Measurements from ENCODE around the gene FN3K.

FN3K gene

DNA sequence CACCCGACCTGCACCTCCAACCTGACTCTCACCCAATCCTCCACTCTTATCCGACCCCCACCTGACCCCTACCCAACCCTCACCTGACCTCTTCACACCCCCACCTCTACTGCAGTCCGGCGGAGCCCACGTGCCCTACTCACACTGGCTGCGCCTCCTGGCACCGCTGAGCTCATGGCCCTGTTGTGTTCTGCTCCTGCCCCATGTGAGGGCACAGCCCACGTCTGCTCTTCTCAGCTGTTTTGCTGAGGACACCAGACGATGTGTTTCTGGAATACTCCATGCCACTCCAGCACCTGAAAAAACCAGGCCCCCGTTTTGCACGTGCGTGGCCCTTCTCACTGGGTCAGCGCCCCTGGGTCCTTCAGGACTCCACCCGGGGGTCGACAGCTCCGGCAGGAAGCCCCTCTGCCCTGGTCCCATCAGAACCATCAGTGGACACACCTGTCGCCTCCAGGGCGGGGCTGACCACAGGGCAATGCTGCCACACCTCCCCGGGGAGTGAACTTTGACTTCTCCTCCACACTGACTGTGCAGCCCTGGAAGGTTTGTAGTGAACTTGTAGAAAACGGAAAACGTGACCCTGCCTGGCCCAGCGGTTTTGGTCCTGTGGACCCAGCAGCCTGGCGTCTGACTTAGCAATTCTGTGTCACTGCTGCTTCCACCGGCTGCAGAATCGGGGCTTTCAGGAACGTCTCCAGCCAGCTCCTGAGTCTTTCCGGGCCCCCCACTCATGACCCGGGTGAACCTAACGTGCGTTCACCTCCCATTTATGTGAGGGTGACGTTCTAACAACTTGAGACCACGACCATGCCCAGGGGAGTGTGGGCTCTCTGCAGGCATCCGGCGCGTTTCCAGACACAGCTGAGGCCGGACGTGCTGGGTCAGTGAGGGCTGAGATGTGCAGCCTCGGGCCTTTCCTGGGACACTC, 31.2 kb upstream of the FN3K start:
- DNase-seq = no peak

DNA sequence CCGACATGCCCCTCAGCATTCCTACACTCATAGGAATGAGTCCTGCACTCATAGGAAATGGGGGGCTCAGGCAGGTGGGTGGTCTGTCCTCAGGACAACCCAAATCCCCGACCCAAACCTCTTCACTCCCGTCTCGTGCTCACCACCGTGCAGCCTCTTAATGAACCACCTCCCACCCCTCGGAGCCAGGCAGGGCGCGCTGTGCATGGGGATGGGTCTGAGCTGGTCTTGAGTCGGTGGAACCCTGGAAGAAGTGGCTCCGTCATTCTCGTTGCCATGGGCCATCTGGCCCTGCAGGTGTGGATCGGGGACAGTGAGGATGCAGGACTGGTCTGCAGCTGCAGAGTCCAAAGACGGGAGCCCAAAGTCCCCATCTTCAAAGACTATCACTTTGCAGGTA, 30.5 kb upstream of the FN3K start:
- no peak for DNase-seq

DNA sequence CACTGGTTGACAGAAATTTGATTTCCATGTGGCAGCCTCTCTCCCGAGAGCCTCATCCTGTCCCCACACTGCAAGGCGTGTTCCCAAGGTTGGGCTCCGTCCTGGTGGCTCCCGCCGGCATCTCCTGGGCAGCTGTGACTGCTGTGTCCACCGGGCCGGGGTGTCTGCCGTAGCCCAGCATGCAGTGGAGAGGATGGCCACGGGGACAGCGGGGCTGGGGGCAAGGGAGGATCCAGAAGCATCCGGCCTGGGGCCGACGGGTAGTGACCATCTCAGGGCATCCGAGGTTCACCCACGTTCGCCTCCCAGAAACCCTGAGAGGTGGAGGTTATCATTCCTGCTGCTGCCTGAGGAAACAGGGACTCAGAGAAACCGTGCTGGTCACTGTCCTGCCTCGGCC, 29.7 kb upstream of the FN3K start:
- no peak for DNase-seq

DNA sequence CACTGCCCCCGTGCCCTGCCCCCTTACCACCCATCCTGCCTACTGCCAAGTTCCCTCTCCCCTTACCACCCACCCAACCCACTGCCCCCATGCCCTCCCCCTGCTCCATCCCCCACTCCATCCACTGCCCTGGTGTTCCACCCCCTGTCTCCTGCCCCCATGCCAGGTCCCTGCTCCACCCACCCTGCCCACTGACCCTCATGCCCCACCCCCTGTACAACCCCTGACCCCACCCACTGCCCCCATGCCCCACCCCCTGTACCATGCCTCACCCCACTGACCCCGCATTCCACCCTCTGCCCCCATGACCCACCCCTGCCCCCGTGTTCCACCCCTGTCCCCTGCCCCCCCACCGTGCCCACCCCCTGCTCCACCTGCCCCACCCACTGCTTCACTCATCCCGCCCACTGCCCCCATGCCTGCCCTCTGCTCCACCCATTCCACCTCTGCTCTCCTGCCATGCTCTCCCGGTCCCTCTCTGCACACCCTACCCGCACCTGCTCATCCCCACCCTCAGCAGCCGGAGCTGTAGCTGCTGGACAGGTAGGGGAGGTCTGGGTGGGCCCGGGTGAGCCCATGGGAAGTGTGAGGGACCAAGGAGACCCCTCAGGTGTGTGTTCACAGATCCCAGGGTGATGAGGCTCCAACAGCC, 26.3 kb upstream of the FN3K start:
- DNase-seq = no peak

DNA sequence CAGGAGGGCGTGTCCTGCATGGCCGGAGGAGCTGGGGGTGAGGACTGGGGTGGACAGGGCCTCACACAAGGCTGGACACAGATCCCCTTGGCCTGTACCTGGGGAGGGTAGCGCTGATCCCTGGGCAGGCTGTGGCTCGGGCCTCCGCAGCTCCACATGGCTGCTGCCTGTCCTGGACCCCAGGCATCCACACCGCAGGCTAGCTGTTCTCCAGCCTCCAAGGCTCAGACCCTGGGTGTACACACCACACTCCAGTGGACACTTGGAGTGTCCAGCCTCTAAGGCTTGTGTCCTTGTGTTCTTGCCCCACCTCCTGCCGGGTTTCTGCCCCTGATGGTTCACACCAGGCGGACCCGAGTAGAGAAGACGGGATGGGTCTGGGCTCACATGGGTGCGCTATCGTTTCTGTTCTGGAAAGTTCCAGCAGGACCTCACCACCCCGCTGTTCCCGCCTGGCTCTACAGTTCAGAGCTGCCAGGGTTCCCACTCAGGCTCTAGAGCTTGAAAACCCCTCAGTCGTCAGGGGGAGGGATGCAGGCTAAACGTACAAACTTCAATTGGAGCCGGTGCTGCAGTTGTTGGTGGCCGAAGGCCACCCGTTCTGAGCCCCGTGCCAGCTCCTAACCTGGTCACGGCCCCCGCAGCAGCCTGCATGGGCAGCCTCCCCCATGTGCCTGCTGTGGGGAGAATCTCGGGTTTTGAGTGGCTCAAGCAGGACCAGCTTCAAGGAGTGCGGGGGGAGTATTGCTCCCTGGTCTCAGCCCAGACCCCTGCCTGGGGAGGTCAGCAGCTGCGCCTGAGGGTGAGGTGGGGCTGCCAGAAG, 25.5 kb upstream of the FN3K start:
- no peak for DNase-seq

DNA sequence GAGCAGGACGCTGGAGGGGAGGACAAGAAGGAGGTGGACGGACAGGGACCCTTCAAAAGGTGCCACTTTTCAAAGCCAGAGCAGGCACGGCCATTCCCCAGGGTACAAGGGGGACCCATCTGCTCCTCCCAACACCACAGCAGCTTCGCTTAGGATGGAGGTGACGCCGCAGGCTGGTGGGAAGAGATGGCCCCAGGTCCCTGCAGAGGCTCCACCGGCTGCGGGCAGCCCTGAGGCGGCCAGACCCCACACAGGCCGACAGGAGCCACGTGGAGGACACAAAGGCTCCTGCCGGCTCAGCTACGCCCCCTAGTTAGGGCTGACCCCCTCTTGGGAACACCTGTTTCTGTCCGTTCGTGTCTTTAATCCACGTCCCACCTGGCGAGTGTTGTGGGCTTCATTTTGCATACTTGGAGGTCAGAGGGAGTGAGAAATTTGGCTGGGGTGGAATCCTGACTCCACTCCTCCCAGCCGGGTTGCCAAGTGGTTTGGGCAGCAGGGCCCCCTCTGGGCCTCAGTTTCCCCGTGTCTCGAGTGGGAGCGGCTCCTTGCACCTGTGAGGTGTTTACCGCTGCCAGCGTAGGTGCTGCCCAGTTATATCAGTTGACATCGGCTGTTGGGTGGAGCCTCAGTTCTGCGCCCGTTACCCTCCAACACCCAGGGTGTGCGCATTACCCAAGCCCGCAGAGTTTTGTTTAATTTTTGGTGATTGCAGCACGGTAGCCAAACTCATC, 24.7 kb upstream of the FN3K start:
- no peak for DNase-seq

DNA sequence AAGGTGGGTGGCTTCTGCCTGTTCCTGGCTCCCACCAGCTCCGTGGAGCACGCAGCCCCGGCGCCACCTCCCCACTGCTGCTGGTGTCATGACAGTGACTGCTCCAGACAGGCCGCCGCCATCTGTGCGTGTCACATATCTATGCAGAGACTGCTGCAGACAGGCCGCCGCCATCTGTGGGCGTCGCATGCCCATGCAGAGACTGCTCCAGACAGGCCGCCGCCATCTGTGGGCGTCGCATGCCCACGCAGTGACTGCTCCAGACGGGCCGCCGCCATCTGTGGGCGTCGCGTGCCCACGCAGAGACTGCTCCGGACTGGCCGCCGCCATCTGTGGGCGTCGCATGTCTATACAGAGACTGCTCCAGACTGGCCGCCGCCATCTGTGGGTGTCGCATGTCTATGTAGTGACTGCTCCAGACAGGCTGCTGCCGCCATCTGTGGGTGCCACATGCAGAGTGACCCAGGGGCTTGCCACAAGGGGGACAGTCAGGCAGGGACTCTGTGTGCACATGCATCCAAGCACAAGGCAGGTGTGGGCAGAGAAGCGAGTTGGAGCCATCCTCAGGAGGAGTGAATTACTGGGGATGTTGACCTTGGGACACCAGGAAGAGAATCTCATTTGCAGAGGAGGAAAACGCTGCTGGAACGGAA, 22.2 kb upstream of the FN3K start:
- no peak for DNase-seq

DNA sequence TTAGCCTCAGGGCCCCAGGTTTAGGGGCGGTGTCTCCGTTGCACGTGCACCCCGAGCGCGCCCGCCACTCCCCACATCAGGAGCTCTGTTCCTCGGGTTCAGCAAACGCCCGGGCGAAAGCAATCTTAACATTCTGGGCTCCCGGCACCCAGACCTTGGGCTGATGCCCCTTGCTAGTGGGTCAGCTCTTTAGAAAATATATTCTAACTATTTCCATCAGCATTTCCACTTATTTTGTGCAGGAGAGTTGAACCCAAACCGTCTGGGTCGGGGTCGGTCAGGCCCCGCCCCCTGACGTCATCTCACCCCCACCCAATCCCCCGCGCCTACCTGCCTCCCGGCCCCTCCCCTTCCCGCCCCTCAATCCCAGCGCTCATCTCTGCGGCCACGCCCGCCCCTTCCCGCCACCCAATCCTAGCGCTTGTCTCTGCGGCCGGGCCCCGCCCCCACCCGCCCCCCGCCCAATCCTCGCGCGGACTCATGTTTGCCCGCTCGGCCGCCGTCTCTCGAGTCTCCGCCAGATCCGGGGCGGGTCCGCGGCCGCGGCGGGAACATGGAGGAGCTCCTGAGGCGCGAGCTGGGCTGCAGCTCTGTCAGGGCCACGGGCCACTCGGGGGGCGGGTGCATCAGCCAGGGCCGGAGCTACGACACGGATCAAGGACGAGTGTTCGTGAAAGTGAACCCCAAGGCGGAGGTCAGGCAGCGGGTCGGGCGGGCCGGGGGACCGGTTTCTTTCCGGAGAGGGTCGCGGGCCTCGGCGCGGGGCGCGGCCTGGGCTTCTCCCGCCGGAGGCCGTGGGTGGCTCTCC, 19.0 kb upstream of the FN3K start, which contains the start of gene FN3KRP:
FN3KRP (plus strand) TSS at position 504 of the 808 bp plus-strand sequence; CDS start at position 554, 50 bp downstream.
- peak; percentile 85 to 86 for DNase-seq

DNA sequence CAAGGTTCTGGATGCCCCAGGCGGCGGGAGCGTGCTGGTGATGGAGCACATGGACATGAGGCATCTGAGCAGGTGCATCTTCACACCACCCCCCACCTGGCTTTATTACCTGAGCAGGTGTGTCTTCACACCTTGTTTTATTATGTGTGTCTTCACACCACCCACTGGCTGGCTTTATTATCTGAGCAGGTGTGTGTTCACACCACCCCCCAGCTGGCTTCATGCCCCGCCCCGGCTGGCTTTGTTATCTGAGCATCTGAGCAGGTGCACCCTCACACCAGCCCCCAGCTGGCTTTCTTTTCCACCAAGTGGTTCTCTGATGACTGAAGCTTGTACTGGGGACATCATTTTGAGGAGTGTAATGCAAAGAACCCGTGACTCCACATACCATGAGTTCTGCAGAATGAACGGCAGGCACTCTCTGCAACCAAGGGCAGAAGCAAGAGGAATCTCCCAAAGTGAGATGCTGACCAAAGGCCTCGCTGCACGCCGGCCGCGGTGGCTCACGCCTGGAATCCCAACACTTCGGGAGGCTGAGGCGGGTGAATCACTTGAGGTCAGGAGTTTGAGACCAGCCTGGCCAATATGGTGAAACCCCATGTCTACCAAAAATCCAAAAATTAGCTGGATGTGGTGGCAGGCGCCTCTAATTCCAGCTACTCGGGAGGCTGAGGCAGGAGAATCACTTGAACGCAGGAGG, 16.3 kb upstream of the FN3K start:
- DNase-seq = no peak

DNA sequence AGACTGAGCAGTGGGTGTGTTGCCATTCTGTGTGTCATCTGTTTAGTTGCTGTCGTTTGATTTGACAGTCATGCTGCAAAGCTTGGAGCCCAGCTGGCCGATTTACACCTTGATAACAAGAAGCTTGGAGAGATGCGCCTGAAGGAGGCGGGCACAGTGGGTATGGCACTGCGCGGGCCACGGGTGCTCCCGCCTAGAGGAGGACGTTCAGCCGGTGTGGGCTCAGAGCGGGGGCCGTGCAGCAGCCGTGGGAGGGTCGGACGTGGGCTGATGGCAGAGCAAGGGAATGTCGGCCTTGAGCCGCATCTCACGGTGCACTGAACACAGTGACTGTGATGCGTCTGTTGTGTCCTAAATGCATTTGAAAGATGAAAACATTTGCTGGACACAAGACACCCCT, 15.2 kb upstream of the FN3K start:
- DNase-seq = no peak

DNA sequence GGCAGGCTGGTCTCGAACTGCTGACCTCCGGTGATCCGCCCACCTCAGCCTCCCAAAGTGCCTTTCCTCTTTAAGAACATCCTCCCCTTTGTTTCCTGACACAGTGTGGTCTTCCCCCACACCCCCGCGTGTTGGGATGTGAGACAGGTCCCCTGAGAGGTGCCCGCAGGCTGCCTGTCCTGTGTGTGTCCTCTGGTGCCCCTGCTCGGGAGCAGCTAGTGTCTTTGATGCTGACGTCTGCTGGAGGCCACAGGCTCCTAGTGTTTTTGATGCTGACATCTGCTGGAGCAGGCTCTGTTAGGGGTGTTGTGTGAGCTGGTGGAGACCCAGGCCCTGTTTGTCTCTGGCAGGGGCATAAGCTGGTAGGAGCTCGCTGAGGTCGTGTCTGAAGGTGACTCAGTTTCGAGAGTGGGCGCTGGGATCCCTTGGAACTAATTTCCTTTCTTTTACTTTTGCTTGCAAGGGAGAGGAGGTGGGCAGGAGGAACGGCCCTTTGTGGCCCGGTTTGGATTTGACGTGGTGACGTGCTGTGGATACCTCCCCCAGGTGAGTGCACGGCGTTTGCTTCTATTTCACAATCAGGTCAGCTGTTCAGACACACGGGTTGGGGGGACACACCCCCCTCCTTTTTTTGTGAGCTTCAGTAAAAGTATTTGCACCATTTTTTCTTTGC, 12.9 kb upstream of the FN3K start:
- no peak for DNase-seq

DNA sequence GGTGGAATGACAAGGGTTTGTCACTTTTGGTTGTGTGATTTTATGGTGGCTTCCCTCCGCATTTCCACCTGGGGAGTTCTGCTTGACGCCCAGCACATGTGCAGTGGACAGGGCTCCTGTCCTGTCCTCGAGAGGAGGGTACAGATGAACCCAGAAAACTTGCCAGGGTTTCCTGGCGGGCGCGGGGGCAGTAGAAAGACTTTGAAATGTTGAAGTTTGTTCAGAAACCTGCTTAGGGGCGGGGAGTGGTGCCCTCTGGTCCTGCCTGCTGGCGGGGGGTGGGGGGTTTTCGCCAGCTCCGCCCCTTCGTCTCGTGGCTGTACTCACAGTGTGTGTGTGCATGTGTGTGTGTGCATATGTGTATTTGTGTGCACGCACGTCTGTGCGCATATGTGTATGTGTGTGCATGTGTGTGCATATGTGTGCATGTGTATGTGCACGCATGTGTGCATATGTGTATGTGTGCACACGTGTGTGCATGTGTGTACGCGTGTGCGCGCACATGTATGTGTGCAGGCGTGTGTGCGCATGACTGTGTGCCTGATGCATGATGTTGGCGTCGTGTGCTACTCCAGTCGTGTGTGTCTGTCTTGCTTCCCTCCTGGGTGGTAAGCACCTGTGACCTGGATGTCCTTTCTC, 12.1 kb upstream of the FN3K start:
- no peak for DNase-seq

DNA sequence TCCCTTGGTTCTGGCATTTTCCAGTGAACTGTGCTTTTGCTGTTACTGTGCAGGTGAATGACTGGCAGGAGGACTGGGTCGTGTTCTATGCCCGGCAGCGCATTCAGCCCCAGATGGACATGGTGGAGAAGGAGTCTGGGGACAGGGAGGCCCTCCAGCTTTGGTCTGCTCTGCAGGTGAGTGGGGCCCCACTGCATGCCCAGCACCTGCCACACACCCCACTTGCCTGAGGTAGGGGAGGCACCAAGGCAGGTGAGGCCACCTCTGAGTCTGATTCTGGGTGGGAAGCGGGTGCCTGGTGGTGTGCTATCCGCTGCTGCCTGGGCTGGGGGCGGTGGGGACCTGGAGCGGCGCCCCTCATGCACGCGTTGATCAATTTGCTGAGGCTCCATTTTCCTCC, 9.0 kb upstream of the FN3K start:
- no peak for DNase-seq

DNA sequence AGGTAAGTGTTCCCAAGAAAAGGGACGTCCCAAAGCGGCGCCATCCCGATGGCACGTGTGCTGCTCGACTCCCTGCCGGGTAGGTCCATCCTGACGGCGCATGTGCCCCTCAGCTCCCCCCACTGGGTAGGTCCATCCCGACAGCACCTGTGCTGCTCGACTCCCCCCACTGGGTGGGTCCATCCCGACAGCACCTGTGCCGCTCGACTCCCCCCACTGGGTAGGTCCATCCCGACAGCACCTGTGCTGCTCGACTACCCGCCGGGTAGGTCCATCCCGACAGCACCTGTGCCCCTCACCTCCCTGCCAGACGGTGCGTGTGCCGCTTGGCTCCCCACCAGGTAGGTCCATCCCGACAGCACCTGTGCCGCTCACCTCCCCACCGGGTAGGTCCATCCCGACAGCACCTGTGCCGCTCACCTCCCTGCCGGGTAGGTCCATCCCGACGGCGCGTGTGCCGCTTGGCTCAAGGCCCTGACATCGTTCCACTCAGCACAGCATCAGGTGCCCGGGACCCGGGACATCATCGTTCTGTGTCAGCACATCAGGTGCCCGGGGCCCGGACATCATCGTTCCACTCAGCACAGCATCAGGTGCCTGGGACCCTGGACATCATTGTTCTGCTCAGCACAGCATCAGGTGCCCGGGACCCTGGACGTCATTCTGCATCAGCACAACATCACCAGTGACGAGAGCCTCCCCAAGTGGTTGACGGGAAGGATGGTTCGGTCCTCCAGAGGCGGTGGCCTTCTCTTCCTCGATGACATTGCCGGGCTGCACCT, 5.7 kb upstream of the FN3K start:
- DNase-seq = no peak

DNA sequence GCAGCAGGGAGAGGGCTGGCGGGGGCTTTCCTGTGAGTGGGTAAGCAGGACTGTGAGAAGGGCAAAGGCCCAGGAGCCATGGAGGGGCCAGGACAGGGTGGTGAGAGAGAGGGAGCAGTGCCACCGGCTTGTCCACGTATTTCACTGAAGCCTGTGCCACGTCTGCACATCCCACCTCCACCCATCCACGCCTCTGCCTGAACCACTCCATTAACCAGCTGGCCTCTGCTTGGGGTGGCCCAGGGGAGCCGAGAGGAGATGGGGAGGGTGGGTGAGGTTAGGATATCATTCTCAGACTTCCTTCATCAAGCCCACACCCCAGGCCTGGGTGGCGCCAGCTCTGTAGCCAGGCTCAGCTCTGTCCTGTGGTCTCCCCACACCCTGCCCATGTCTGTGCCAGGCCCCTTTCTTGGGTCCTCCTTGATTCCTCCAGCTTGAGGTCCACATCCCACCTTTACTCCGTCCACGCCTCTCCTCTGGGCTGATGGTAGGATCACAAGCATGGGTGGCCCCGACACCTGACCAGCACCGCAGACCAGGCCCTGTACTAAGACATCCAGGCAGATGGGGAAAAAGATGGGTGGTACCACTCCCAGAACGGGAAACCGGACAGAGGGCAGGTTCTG, 3.2 kb upstream of the FN3K start:
- DNase-seq = no peak

DNA sequence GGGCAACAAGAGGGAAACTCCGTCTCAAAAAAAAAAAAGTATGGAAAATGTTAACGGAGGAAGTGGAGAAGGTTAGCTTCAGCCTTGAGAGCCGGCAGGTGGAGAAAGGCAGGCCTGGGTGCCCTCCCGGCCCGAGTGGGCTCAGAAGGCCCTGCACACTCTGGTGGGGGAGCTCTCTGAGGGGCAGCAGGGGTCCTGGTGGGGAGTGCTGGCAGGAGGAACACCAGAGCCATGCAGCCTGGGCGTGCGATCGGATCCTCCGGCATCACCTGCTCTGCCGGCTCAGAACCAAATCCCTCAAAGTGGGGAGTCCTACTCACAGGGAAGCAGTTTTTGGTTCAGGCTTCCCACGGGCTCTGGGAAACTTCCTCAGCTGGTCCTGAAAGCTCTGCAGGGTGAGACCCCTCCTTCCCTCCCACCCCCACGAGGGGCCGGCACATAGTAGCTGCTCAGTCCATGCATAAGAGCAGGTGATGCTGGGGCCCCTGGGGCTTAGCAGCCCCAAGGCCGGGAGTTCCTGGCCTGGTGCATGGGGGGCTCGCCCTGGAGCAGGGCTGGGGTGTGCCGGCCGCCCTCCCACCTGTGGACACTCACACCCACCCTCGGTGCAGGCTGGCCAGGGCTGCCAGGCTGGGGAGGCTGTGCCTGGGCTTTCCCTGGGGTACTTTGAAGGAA, 1.2 kb downstream of the FN3K start:
- no peak for DNase-seq
